Measurements from ENCODE around the gene AHDC1. TPM values are rescaled to one million over a fixed set of nuclear protein-coding genes. Genes with fewer than 3 reads are reported as not detected.

Gene AHDC1
- total and polyA plus RNA-seq, 2 donors (not counting 3 experiments of a cell fraction or from before 2014, with no cell fraction given) = 7.0 to 32.1 TPM

GRCh38 chr1:27529704-27530018 is 74.3 kb downstream of the AHDC1 start:
- ChIA-PET POLR2A (no interaction called here), CTCF (interaction anchor here (1.1 kb wide), 2 partner anchors 22 to 28 kb away, joined by 3 to 7 read pairs; no protein-coding TSS in a partner anchor)
- Histone ChIP-seq H3K79me2 (ENCODE audit: control insufficient read depth, insufficient read depth, low read length) (no peaks in the 10 kb centered on the region), H3K9ac (replicated peaks; ENCODE audit: extremely low read depth, insufficient read depth, low read length) (no peak overlapping the region), H3K4me2 (ENCODE audit: insufficient read depth, low read length) (no peak overlapping the region), H3K9me3 (replicated peaks; ENCODE audit: control insufficient read depth, insufficient read depth, low read length) (no peaks in the 10 kb centered on the region), H3K4me1 (ENCODE audit: control insufficient read depth, extremely low read depth, insufficient read depth, low read length) (peaks cover 9% of the 10 kb centered on the region), H3K27ac (ENCODE audit: insufficient read depth, low read depth, low read length) (no peak overlapping the region), H3K36me3 (ENCODE audit: control insufficient read depth in 2 of 2, extremely low read depth in 1 of 2, insufficient read depth in 2 of 2, low read length in 2 of 2) (peaks cover 0 to 6% of the 10 kb centered on the region in 2 experiments), H2AFZ (ENCODE audit: low read depth, low read length) (no peak overlapping the region), H3K9me1 (replicated peaks; ENCODE audit: control insufficient read depth, extremely low read depth, insufficient read depth, low read length) (no peaks in the 10 kb centered on the region), H4K20me1 (replicated peaks; ENCODE audit: control insufficient read depth, extremely low read depth, insufficient read depth, low read length) (no peaks in the 10 kb centered on the region), H3K4me3 (replicated peaks in 1 of 3; ENCODE audit: insufficient read depth in 1 of 3, low read depth in 1 of 3, low read length in 3 of 3) (no peak overlapping the region), H3K27me3 (ENCODE audit: control insufficient read depth in 2 of 2, insufficient read depth in 2 of 2, low read length in 2 of 2) (peaks cover 3 to 5% of the 10 kb centered on the region in 2 experiments)
- dilution Hi-C loops (cut with MboI; ENCODE audit: extremely low pct_ligation_motif_present, low sequenced_read_pairs) = no loop called here
- DNase-seq (ENCODE audit: low read depth, low spot score) (no peak), FAIRE-seq (no peak)
- TF ChIP-seq POLR2AphosphoS5 (IDR thresholded peaks at IDR 0.05; ENCODE audit: insufficient read depth, low read depth, low read length) (no peak), EZH2 (IDR thresholded peaks at IDR 0.05; ENCODE audit: borderline replicate concordance, low read depth, low read length, severe bottlenecking) (no peak), CTCF (IDR thresholded peaks at IDR 0.05; ENCODE audit: extremely low read depth in 1 of 2, insufficient read depth in 1 of 2, low read depth in 1 of 2, low read length in 2 of 2) (no peak), JUN (IDR thresholded peaks at IDR 0.05; ENCODE audit: borderline replicate concordance, insufficient read depth, insufficient read length, low read depth) (no peak), GATA2 (IDR thresholded peaks at IDR 0.05; ENCODE audit: insufficient read depth, insufficient read length, low read depth, low read length) (no peak), FOS (IDR thresholded peaks at IDR 0.05; ENCODE audit: borderline replicate concordance, insufficient read depth, low read length) (no peak)
- intact Hi-C loops (cut with micrococcal nuclease) = loop anchor here (5.0 kb wide), 1 partner anchor 112 kb away; no protein-coding TSS in a partner anchor
- BruUV-seq (replicated peaks) = no TSS peak
